ENCODE results near the gene RNF214. TPM values are rescaled to one million over a fixed set of nuclear protein-coding genes. Genes with fewer than 3 reads are reported as not detected.

RNF214 gene
- total and polyA plus RNA-seq, 2 of the 13 experiments (the other 11 are each of a cell fraction or from before 2014, with no cell fraction given), result 10.7 to 12.6 TPM

- TF ChIP-seq ISL2 (CRISPR knock-in tag; IDR thresholded peaks at IDR 0.05) (no peak), KLF13 (CRISPR knock-in tag; IDR thresholded peaks at IDR 0.05) (no peak), JDP2 (CRISPR knock-in tag; IDR thresholded peaks at IDR 0.05; ENCODE audit: borderline replicate concordance) (no peak), ATF5 (CRISPR knock-in tag; IDR thresholded peaks at IDR 0.05; ENCODE audit: low read depth) (no peak), CC2D1A (CRISPR knock-in tag; IDR thresholded peaks at IDR 0.05) (no peak), MTA1 (CRISPR knock-in tag; IDR thresholded peaks at IDR 0.05; ENCODE audit: borderline replicate concordance) (no peak), RFXANK (CRISPR knock-in tag; IDR thresholded peaks at IDR 0.05) (peak; percentile 92), ZNF512B (CRISPR knock-in tag; IDR thresholded peaks at IDR 0.05; ENCODE audit: borderline replicate concordance) (no peak), SIX4 (CRISPR knock-in tag; IDR thresholded peaks at IDR 0.05) (no peak), ZNF569 (CRISPR knock-in tag; IDR thresholded peaks at IDR 0.05; ENCODE audit: borderline replicate concordance) (no peak), GPBP1L1 (CRISPR knock-in tag; IDR thresholded peaks at IDR 0.05) (no peak), MED8 (CRISPR knock-in tag; IDR thresholded peaks at IDR 0.05; ENCODE audit: insufficient replicate concordance) (no peak), THRA (CRISPR knock-in tag; IDR thresholded peaks at IDR 0.05; ENCODE audit: borderline replicate concordance) (no peak), ZMAT5 (CRISPR knock-in tag; IDR thresholded peaks at IDR 0.05; ENCODE audit: borderline replicate concordance, low read depth) (no peak), BCL3 (CRISPR knock-in tag; IDR thresholded peaks at IDR 0.05) (no peak), SALL1 (CRISPR knock-in tag; IDR thresholded peaks at IDR 0.05) (peak; percentile 25), ZBTB8A (CRISPR knock-in tag; IDR thresholded peaks at IDR 0.05; ENCODE audit: borderline replicate concordance, low read depth) (no peak), SP140L (CRISPR knock-in tag; IDR thresholded peaks at IDR 0.05; ENCODE audit: borderline replicate concordance) (no peak), BHLHE40 (IDR thresholded peaks at IDR 0.05; ENCODE audit: low read length) (no peak), ZNF660 (CRISPR knock-in tag; IDR thresholded peaks at IDR 0.05; ENCODE audit: borderline replicate concordance, low read depth) (no peak), ATF3 (CRISPR knock-in tag; IDR thresholded peaks at IDR 0.05) (no peak)
Observed at GRCh38 chr11:117327567-117328374, 95.3 kb downstream of the RNF214 start, which contains the start of gene CEP164 (continued).

All from HepG2 (cell line).